Head of caudate nucleus (tissue), 42 donors: ENCODE data around the gene CLCN1.
A peak's percentile ranks its signal among the peaks of the same experiment; 100 is the strongest.
"Not testable (repeated sequence)": the region's sequence is repeated elsewhere in the genome, so short reads cannot be mapped to it uniquely, and the experiment has no call there.

ENCODE experiments used
- DNase-seq, 42 donors: peaks; one replicate each; pipeline versions ENCODE4 v3.0.0 to v3.0.0-alpha.2; 2020 to 2021; ENCODE audit warnings: mixed read lengths in 7 of 42
- intact Hi-C: fragments of 100-400 bp; cut with DNase I; formaldehyde crosslinking; loops from one replicate; pipeline ENCODE4 v1.15.0; 2022

The CLCN1 gene

DNA sequence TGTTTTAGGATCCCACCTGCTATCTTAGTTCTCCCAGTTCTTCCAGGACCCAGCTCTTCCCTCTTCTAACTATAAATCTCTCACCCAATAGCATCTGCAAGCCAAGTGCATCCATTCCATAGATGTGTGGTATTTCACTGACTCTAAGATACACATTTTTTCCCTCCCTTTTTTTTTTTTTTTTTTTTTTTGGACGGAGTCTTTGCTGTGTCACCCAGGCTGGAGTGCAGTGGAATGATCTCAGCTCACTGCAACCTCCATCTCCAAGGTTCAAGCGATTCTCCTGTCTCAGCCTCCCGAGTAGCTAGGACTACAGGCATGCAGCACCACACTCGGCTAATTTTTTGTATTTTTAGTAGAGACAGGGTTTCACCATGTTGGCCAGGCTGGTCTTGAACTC is 26.0 kb upstream of the CLCN1 start:
- intact Hi-C loops, DNase-seq: not testable (repeated sequence)

DNA sequence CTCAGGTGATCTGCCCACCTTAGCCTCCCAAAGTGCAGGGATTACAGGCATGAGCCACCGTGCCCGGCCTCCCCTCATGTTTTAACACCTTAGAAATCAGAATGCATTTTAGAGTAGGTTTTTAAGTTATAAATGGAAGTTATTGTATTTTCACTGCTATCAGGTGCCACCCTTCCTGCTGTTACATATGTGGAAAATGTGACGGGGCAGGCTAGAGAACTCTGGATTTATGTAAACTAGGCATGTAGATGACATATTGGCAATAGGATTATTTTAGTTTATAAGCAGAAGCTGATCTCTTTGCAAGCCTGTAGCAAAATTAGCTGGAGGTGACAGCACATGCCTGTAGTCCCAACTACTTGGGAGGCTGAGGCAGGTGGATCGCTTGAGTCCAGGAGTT is 25.6 kb upstream of the CLCN1 start:
- intact Hi-C loops = no loop called here
- no peak for DNase-seq

DNA sequence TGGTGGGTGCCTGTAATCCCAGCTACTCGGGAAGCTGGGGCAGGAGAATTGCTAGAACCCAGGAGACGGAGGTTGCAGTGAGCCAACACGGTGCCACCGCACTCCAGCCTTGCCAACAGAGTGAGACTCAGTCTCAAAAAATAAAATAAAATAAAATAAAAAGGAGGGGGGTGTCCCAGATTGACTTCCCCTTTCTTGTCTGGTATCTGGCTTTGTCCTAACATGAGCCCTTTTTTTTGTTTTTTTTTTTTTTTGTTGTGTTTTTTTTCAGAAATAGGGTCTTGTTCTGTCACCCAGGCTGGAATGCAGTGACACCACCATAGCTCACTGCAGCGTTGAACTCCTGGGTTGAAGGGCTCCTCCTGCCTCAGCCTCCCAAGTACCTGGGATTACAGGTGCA is 23.0 kb upstream of the CLCN1 start:
- no peak for DNase-seq
- intact Hi-C loops = no loop called here

GRCh38 chr7:143295870-143296269 is 20.0 kb upstream of the CLCN1 start:
- intact Hi-C loops = no loop called here

GRCh38 chr7:143296686-143297085 is 19.2 kb upstream of the CLCN1 start:
- intact Hi-C loops = no loop called here
- DNase-seq = no peak

More at GRCh38 chr7:143295870-143296269, 20.0 kb upstream of the CLCN1 start:
- DNase-seq = no peak

GRCh38 chr7:143299346-143299745 is 16.6 kb upstream of the CLCN1 start:
- no peak for DNase-seq
- intact Hi-C loops = no loop called here

GRCh38 chr7:143299840-143300239 is 16.1 kb upstream of the CLCN1 start:
- peak; percentile 36 to 83 (median 60) for DNase-seq
- intact Hi-C loops = no loop called here

- DNase-seq = no peak
- intact Hi-C loops = no loop called here
Observed at GRCh38 chr7:143300959-143301935, 14.7 kb upstream of the CLCN1 start.

- DNase-seq = no peak
- intact Hi-C loops = no loop called here
Observed at GRCh38 chr7:143303733-143304132, 12.2 kb upstream of the CLCN1 start.

- DNase-seq = no peak
- intact Hi-C loops = loop anchor here (5.0 kb wide), 1 partner anchor 63 kb away; no protein-coding TSS in a partner anchor
Observed at GRCh38 chr7:143304938-143305337, 11.0 kb upstream of the CLCN1 start.

DNA sequence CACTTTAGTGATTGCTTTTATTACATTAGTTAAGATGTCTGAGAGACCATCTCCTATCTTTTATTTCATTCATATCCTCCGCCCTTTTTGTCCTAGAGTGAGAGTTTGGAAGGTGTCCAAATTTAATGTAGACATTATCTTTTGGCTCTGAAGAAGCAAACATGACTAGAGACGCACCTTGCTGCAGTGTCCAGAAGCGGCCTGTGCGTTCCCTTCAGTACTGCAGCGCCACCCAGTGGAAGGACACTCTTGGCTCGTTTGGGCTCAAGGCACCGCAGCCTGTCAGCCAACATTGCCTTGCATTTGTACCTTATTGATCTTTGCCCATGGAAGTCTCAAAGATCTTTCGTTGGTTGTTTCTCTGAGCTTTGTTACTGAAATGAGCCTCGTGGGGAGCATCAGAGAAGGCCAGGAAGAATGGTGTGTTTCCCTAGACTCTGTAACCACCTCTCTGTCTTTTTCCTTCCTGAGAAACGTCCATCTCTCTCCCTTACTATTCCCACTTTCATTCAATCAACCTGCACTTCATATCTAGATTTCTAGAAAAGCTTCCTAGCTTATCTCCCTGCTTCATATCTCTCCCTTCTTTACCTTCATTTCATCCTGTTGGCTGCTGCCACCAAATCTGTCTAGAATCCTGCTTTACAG is 10.4 kb upstream of the CLCN1 start:
- intact Hi-C loops = loop anchor here (5.0 kb wide), 1 partner anchor 63 kb away; no protein-coding TSS in a partner anchor

DNA sequence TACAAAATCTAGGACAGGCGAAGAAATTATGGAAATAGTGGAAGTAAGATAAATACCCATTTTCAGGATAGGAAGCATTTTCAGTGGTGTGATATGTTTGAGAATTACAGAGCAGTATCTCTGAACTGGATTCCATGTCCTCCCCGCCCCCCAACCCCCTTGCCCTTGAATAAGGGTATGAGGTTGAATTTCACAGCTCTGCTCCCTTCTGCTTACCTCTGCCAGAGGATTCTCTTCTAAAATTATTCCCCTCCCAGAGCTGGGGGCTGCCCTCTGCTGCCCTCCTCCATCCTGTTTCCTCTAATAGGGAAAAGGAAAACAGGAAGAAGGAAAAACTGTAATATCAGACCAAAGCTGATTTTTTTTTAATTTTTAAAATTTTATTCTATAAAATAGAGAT is 7.3 kb upstream of the CLCN1 start:
- intact Hi-C loops = loop anchor here (5.0 kb wide), 1 partner anchor 66 kb away; no protein-coding TSS in a partner anchor
- no peak for DNase-seq

More for the DNA sequence above, 10.4 kb upstream of the CLCN1 start:
- peak; percentile 50 to 93 (median 78) for DNase-seq

GRCh38 chr7:143314127-143314526 is 1.8 kb upstream of the CLCN1 start:
- intact Hi-C loops = no loop called here
- DNase-seq = no peak

- intact Hi-C loops = no loop called here
- peak in 38 of 42 donors; percentile 8 to 89 (median 56) for DNase-seq
Observed at GRCh38 chr7:143316492-143316891, 581 bp downstream of the CLCN1 start.

DNA sequence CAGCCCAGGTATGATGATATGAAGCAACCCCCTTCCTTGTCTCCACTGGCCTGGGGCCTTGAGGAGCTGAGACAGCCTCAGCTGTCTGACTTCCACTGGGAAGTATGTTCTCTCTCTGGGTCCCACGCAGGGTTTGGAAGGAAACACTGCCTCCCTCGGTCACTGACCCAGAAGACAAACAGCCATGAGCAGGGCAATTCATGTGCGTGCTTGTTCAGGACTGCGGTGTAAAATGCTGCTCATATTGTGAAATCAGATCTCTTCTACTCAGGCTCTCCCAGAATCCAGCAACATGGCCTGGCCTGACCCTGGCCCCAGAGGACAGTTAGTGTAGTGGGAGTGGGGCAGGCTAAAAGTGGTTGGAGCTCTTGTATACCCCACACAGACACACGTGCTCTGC is 2.8 kb downstream of the CLCN1 start:
- intact Hi-C loops = no loop called here

DNA sequence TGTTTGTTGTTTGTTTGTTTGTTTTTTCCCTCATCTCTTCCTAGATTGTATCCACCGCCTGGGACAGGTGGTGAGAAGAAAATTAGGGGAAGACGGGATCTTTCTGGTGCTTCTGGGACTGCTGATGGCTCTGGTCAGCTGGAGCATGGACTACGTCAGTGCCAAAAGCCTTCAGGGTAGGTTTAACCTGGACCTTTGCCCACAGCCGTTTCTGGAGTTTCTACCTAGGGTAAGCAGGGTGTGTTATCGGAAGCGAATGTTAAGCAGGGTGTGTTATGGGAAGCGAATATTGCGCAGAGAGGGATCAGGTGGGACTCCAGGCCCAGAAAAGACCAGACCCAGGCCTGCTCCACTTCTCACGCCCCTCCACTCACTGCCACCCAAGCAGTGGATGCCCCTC is 4.7 kb downstream of the CLCN1 start:
- DNase-seq = no peak
- intact Hi-C loops = loop anchor here (10.0 kb wide), 1 partner anchor 94 kb away; no protein-coding TSS in a partner anchor

More for the DNA sequence above, 2.8 kb downstream of the CLCN1 start:
- DNase-seq = no peak

- intact Hi-C loops = loop anchor here (10.0 kb wide), 1 partner anchor 94 kb away; no protein-coding TSS in a partner anchor
- DNase-seq = no peak
Observed at GRCh38 chr7:143321242-143321641, 5.3 kb downstream of the CLCN1 start.

- intact Hi-C loops = loop anchor here (10.0 kb wide), 1 partner anchor 93 kb away; no protein-coding TSS in a partner anchor
- peak in 26 of 42 donors; percentile 13 to 73 (median 31) for DNase-seq
Observed at GRCh38 chr7:143321734-143322133, 5.8 kb downstream of the CLCN1 start.

GRCh38 chr7:143322760-143323633 is 7.1 kb downstream of the CLCN1 start:
- DNase-seq = no peak
- intact Hi-C loops = loop anchor here (10.0 kb wide), 1 partner anchor 92 kb away; no protein-coding TSS in a partner anchor
